Breast epithelium (tissue), 3 donors: ENCODE measurements around the gene PLXNA2.

Experiments
- POLR2A ChIP-seq: fragments of 450-650 bp; IDR thresholded peaks from one replicate; pipeline ENCODE4 v1.6.1; 2016; ENCODE audit warnings: antibody characterized with exemption, mild to moderate bottlenecking, moderate library complexity
- POLR2AphosphoS5 ChIP-seq, 3 donors: sonication (generic); formaldehyde crosslinking; IDR thresholded peaks; one replicate each; pipeline ENCODE4 v1.6.1; 2017; ENCODE audit warnings: antibody characterized with exemption in 3 of 3
- TF ChIP-seq, protein P1 (sequence below), 3 donors: fragments of 450-650 bp; IDR thresholded peaks; one replicate each; pipeline ENCODE4 v1.5.1; 2016 to 2017; ENCODE audit warnings: antibody characterized with exemption in 3 of 3, mild to moderate bottlenecking in 3 of 3, moderate library complexity in 3 of 3

DNA sequence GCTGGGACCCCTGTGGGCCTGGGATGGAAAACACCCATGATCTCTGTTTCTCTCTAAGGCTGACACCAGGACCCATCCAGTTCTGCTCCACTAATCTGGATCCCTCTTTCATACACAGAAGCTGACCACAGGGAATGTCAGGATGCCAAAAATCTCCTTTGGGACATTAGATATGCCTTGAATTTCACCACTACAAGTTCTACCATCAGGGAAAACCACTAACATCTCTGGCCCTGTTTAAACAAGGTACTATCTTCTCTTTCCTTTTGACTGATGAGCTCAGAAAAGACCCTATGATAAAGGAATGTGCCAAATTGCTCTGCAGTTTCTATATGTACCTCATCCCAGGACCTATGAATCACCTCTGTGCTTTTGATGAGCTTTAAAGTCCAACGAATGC is 10.2 kb upstream of the PLXNA2 start:
- TF ChIP-seq POLR2A (no peak), POLR2AphosphoS5 (IDR thresholded peaks at IDR 0.05) (no peak)
- TF ChIP-seq, protein P1, sequence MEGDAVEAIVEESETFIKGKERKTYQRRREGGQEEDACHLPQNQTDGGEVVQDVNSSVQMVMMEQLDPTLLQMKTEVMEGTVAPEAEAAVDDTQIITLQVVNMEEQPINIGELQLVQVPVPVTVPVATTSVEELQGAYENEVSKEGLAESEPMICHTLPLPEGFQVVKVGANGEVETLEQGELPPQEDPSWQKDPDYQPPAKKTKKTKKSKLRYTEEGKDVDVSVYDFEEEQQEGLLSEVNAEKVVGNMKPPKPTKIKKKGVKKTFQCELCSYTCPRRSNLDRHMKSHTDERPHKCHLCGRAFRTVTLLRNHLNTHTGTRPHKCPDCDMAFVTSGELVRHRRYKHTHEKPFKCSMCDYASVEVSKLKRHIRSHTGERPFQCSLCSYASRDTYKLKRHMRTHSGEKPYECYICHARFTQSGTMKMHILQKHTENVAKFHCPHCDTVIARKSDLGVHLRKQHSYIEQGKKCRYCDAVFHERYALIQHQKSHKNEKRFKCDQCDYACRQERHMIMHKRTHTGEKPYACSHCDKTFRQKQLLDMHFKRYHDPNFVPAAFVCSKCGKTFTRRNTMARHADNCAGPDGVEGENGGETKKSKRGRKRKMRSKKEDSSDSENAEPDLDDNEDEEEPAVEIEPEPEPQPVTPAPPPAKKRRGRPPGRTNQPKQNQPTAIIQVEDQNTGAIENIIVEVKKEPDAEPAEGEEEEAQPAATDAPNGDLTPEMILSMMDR (IDR thresholded peaks at IDR 0.05), result no peak
